ENCODE measurements around the gene CR1. TPM values are rescaled to one million over a fixed set of nuclear protein-coding genes. Genes with fewer than 3 reads are reported as not detected.

Gene CR1
- total and polyA plus RNA-seq, 2 of the 8 experiments (the other 6 are each of a cell fraction or from before 2014, with no cell fraction given), result 0.15 to 0.22 TPM

DNA sequence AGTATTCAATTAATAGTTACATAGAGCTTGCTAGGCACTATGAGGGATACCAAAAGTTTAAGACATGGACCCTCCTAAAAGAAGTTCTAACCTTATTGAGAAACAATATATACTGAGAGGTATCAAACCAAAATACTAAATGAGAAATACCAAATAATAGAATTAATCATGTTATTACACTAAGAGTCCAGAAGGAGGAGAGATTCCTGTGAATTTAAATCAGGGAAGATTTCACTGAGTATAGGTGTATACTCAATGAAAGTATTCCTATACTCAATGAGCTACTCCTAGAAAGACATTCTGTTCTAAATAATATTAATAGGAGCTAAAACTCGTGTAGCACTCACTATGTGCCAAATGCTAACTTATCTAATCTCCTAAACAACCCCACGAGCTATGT lies 158.4 kb downstream of the CR1 start:
- no peaks in the 10 kb centered on the region for H3K27me3 ChIP-seq (replicated peaks in 1 of 4; ENCODE audit: control insufficient read depth in 3 of 4, extremely low read depth in 1 of 4, insufficient read depth in 3 of 4, low read length in 3 of 4)
- H3K18ac ChIP-seq (ENCODE audit: extremely low read depth, low read length), result no peak overlapping the region
- DNase-seq (ENCODE audit: low read depth in 1 of 2, low spot score in 2 of 2), result no peak
- no peak overlapping the region for H3K56ac ChIP-seq (replicated peaks; ENCODE audit: insufficient read length, low read depth, low read length)
- H2BK15ac ChIP-seq (ENCODE audit: low read length), result no peak overlapping the region
- H3K14ac ChIP-seq (ENCODE audit: insufficient read length), result no peak overlapping the region
- H3K27ac ChIP-seq (ENCODE audit: low read depth, low read length), result no peak overlapping the region
- H4K8ac ChIP-seq (ENCODE audit: extremely low read depth, insufficient read depth, low read length), result no peak overlapping the region
- no peaks in the 10 kb centered on the region for H3K79me1 ChIP-seq (ENCODE audit: low read depth, low read length)
- no peak overlapping the region for H3K23ac ChIP-seq (ENCODE audit: insufficient read length)
- no peak overlapping the region for H2BK12ac ChIP-seq (ENCODE audit: low read depth, low read length)
- H4K5ac ChIP-seq (ENCODE audit: insufficient read length, low read depth, low read length), result no peak overlapping the region
- H3K36me3 ChIP-seq (ENCODE audit: control insufficient read depth in 2 of 4, insufficient read depth in 4 of 4, low read length in 3 of 4), result no peaks in the 10 kb centered on the region
- H3K9me3 ChIP-seq (ENCODE audit: insufficient read depth in 2 of 2, low read depth in 1 of 2, low read length in 1 of 2), result no peaks in the 10 kb centered on the region; a peak in 1 of 4 replicates
- H3K79me2 ChIP-seq (ENCODE audit: control insufficient read depth in 1 of 2, insufficient read depth in 2 of 2, low read length in 2 of 2), result no peaks in the 10 kb centered on the region
- H2AK5ac ChIP-seq (ENCODE audit: low read depth, low read length), result no peak overlapping the region
- TF ChIP-seq EZH2 (IDR thresholded peaks at IDR 0.05; ENCODE audit: low read depth, low read length, severe bottlenecking) (no peak), TBP (IDR thresholded peaks at IDR 0.05; ENCODE audit: low read depth, low read length) (no peak)
- no peak overlapping the region for H2BK120ac ChIP-seq (replicated peaks; ENCODE audit: low read depth, low read length)
- WGBS, 2 experiments (ENCODE audit: extremely low coverage in 1 of 2, insufficient coverage in 1 of 2, insufficient read length in 1 of 2, insufficient replicate concordance in 2 of 2, low coverage in 1 of 2, low lambda C conversion rate in 2 of 2, missing lambda C conversion rate in 1 of 2), result 76% methylated on average over 2 of the region's 2 CpGs; no CpG with 5 or more reads in 1 of the 2 experiments
- H4K20me1 ChIP-seq (replicated peaks in 1 of 2; ENCODE audit: control insufficient read depth in 1 of 2, insufficient read depth in 2 of 2, low read length in 2 of 2), result no peaks in the 10 kb centered on the region
- H2BK20ac ChIP-seq (ENCODE audit: low read length), result no peak overlapping the region
- no peak overlapping the region for H3K4ac ChIP-seq (replicated peaks; ENCODE audit: insufficient read length, low read depth, low read length)
- H3K23me2 ChIP-seq (ENCODE audit: low read depth, low read length), result no peaks in the 10 kb centered on the region
- H3K4me1 ChIP-seq (replicated peaks in 1 of 4; ENCODE audit: control insufficient read depth in 3 of 4, insufficient read depth in 4 of 4, low read length in 3 of 4), result no peaks in the 10 kb centered on the region
- no peak for FAIRE-seq
- no peak overlapping the region for H3K9ac ChIP-seq (replicated peaks in 1 of 4; ENCODE audit: extremely low read depth in 1 of 4, low read depth in 3 of 4, low read length in 3 of 4)
- H2AFZ ChIP-seq (ENCODE audit: low read length), result peak overlapping the region; percentile 94
- CTCF ChIA-PET (ENCODE audit: partially characterized antibody), result interaction anchor here (0.6 to 1.9 kb wide), 11 partner anchors 11 to 143 kb away, joined by 3 to 6 read pairs (median 3); no protein-coding TSS in a partner anchor
- H4K91ac ChIP-seq (replicated peaks; ENCODE audit: insufficient read length, low read length), result no peak overlapping the region
- H2BK5ac ChIP-seq (ENCODE audit: low read depth, low read length), result no peak overlapping the region
- POLR2A ChIA-PET (ENCODE audit: partially characterized antibody), result interaction anchor here (0.8 kb wide), 1 partner anchor 20 kb away, joined by 3 read pairs; no protein-coding TSS in a partner anchor
- H3K4me3 ChIP-seq (ENCODE audit: extremely low read depth in 1 of 4, insufficient read depth in 2 of 4, low read depth in 3 of 4, low read length in 4 of 4), result no peak overlapping the region
- H3K4me2 ChIP-seq (ENCODE audit: insufficient read depth in 1 of 2, low read depth in 2 of 2, low read length in 2 of 2), result no peak overlapping the region
